ENCODE data around the gene ADAMTS12. TPM values are rescaled to one million over a fixed set of nuclear protein-coding genes. Genes with fewer than 3 reads are reported as not detected.

The ADAMTS12 gene
- total and polyA plus RNA-seq, 5 donors from 2014 or later = not detected

DNA sequence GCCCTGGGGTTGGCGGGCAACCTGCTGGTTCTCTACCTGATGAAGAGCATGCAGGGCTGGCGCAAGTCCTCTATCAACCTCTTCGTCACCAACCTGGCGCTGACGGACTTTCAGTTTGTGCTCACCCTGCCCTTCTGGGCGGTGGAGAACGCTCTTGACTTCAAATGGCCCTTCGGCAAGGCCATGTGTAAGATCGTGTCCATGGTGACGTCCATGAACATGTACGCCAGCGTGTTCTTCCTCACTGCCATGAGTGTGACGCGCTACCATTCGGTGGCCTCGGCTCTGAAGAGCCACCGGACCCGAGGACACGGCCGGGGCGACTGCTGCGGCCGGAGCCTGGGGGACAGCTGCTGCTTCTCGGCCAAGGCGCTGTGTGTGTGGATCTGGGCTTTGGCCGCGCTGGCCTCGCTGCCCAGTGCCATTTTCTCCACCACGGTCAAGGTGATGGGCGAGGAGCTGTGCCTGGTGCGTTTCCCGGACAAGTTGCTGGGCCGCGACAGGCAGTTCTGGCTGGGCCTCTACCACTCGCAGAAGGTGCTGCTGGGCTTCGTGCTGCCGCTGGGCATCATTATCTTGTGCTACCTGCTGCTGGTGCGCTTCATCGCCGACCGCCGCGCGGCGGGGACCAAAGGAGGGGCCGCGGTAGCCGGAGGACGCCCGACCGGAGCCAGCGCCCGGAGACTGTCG, 45.4 kb upstream of the ADAMTS12 start:
- Mint-ChIP-seq H3K36me3 (no peaks in the 10 kb centered on the region), H3K4me3 (no peak overlapping the region), H3K27me3 (peaks cover 64% of the 10 kb centered on the region), H3K27ac (no peak overlapping the region), H3K9me3 (peaks cover 0 to 2% (median 0%) of the 10 kb centered on the region in 7 donors), H3K4me1 (peaks cover 0 to 6% (median 0%) of the 10 kb centered on the region in 4 donors)
- Histone ChIP-seq H3K27ac (ENCODE audit: insufficient read depth, low read length, poor library complexity, severe bottlenecking) (no peak overlapping the region), H3K36me3 (ENCODE audit: control insufficient read depth, insufficient read depth, low read length) (no peaks in the 10 kb centered on the region), H3K9me3 (ENCODE audit: control insufficient read depth in 2 of 2, low read length in 2 of 2) (no peaks in the 10 kb centered on the region), H3K4me1 (ENCODE audit: control insufficient read depth, insufficient read depth, low read length, poor library complexity, severe bottlenecking) (no peaks in the 10 kb centered on the region), H3K4me3 (ENCODE audit: low read depth, low read length) (no peak overlapping the region), H3K27me3 (ENCODE audit: control insufficient read depth, insufficient read depth, low read length) (peaks cover 15% of the 10 kb centered on the region)
- ATAC-seq (ENCODE audit: low read depth in 2 of 2) (no peak), DNase-seq (no peak)

DNA sequence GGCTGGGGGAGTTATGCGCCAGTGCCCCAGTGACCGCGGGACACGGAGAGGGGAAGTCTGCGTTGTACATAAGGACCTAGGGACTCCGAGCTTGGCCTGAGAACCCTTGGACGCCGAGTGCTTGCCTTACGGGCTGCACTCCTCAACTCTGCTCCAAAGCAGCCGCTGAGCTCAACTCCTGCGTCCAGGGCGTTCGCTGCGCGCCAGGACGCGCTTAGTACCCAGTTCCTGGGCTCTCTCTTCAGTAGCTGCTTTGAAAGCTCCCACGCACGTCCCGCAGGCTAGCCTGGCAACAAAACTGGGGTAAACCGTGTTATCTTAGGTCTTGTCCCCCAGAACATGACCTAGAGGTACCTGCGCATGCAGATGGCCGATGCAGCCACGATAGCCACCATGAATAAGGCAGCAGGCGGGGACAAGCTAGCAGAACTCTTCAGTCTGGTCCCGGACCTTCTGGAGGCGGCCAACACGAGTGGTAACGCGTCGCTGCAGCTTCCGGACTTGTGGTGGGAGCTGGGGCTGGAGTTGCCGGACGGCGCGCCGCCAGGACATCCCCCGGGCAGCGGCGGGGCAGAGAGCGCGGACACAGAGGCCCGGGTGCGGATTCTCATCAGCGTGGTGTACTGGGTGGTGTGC, 44.7 kb upstream of the ADAMTS12 start, which contains the start of gene RXFP3:
Gene RXFP3, plus strand, starts transcription at position 6 of the 636 bp plus-strand sequence. Its CDS starts 355 bp downstream, at position 361.
- Mint-ChIP-seq H3K36me3 (no peaks in the 10 kb centered on the region), H3K9me3 (peaks cover 0 to 2% (median 0%) of the 10 kb centered on the region in 7 donors), H3K4me1 (peaks cover 0 to 6% (median 0%) of the 10 kb centered on the region in 4 donors), H3K4me3 (no peak within 1 kb of the TSS), H3K27ac (no peak within 1 kb of the TSS), H3K27me3 (peaks cover 59% of the 10 kb centered on the region)
- ATAC-seq (ENCODE audit: low read depth in 2 of 2) = no peak
- Histone ChIP-seq H3K9me3 (ENCODE audit: control insufficient read depth in 2 of 2, low read length in 2 of 2) (no peaks in the 10 kb centered on the region), H3K36me3 (ENCODE audit: control insufficient read depth, insufficient read depth, low read length) (no peaks in the 10 kb centered on the region), H3K4me1 (ENCODE audit: control insufficient read depth, insufficient read depth, low read length, poor library complexity, severe bottlenecking) (no peaks in the 10 kb centered on the region), H3K27me3 (ENCODE audit: control insufficient read depth, insufficient read depth, low read length) (peaks cover 15% of the 10 kb centered on the region), H3K27ac (ENCODE audit: insufficient read depth, low read length, poor library complexity, severe bottlenecking) (no peak within 1 kb of the TSS), H3K4me3 (ENCODE audit: low read depth, low read length) (no peak within 1 kb of the TSS)
- no peak for DNase-seq

DNA sequence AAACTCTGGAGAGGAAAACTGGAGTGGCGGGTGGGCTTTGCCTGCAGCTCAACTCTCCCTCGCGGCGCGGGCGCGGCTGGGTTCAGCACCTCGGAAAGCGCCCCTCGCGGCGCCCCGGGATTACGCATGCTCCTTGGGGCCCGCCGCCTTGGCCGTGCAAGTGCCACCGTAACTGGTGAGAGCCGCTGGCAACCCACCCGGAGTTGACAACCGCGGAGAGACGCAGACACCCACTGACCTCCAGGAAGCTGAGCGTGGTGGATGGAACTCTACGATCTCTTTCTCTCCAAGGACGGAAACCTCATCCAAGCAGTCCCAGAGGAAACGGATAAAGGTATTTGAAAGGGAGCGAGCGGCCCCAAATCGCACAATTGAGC, 44.2 kb upstream of the ADAMTS12 start:
- no peak for ATAC-seq (ENCODE audit: low read depth in 2 of 2)
- no peak overlapping the region for H3K4me3 ChIP-seq (ENCODE audit: low read depth, low read length)
- H3K4me1 Mint-ChIP-seq = peaks cover 0 to 6% (median 0%) of the 10 kb centered on the region in 4 donors
- peak in 2 of 3 donors; percentile 14 to 49 for DNase-seq
- H3K4me3 Mint-ChIP-seq = no peak overlapping the region
- no peak overlapping the region for H3K27ac Mint-ChIP-seq
- no peak overlapping the region for H3K27ac ChIP-seq (ENCODE audit: insufficient read depth, low read length, poor library complexity, severe bottlenecking)
- peaks cover 15% of the 10 kb centered on the region for H3K27me3 ChIP-seq (ENCODE audit: control insufficient read depth, insufficient read depth, low read length)
- no peaks in the 10 kb centered on the region for H3K36me3 Mint-ChIP-seq
- peaks cover 54% of the 10 kb centered on the region for H3K27me3 Mint-ChIP-seq
- H3K9me3 ChIP-seq (ENCODE audit: control insufficient read depth in 2 of 2, low read length in 2 of 2) = no peaks in the 10 kb centered on the region
- peaks cover 0 to 2% (median 0%) of the 10 kb centered on the region in 7 donors for H3K9me3 Mint-ChIP-seq
- no peaks in the 10 kb centered on the region for H3K36me3 ChIP-seq (ENCODE audit: control insufficient read depth, insufficient read depth, low read length)
- no peaks in the 10 kb centered on the region for H3K4me1 ChIP-seq (ENCODE audit: control insufficient read depth, insufficient read depth, low read length, poor library complexity, severe bottlenecking)

DNA sequence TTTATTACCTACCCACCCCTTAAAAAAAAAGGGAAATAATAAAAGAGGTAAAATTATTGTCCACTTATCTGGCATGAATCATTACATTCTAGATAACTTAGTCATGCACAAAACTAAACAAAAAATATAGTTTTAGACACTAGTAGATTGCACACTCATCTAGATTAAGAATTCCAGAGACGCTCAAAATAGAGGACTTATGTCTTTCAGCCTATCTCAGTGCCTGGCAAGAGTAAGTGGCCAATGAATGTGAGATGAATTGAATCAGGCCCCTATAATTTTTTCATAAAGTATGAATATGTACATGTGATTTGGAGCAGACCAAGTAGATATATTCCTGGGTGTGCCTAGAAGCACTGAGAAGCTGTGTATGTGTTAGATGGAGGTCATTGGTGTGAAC, 42.4 kb upstream of the ADAMTS12 start:
- Mint-ChIP-seq H3K36me3 (no peaks in the 10 kb centered on the region), H3K27ac (no peak overlapping the region), H3K9me3 (peaks cover 0 to under 1% (median 0%) of the 10 kb centered on the region in 7 donors), H3K4me3 (no peak overlapping the region), H3K27me3 (peaks cover 42% of the 10 kb centered on the region), H3K4me1 (no peaks in the 10 kb centered on the region)
- DNase-seq = no peak
- ATAC-seq (ENCODE audit: low read depth in 2 of 2) = no peak
- H3K4me1 ChIP-seq (ENCODE audit: control insufficient read depth, insufficient read depth, low read length, poor library complexity, severe bottlenecking) = no peaks in the 10 kb centered on the region
- no peak overlapping the region for H3K27ac ChIP-seq (ENCODE audit: insufficient read depth, low read length, poor library complexity, severe bottlenecking)
- no peak overlapping the region for H3K4me3 ChIP-seq (ENCODE audit: low read depth, low read length)
- H3K9me3 ChIP-seq (ENCODE audit: control insufficient read depth in 2 of 2, low read length in 2 of 2) = no peaks in the 10 kb centered on the region
- no peaks in the 10 kb centered on the region for H3K36me3 ChIP-seq (ENCODE audit: control insufficient read depth, insufficient read depth, low read length)
- H3K27me3 ChIP-seq (ENCODE audit: control insufficient read depth, insufficient read depth, low read length) = peaks cover 5% of the 10 kb centered on the region

DNA sequence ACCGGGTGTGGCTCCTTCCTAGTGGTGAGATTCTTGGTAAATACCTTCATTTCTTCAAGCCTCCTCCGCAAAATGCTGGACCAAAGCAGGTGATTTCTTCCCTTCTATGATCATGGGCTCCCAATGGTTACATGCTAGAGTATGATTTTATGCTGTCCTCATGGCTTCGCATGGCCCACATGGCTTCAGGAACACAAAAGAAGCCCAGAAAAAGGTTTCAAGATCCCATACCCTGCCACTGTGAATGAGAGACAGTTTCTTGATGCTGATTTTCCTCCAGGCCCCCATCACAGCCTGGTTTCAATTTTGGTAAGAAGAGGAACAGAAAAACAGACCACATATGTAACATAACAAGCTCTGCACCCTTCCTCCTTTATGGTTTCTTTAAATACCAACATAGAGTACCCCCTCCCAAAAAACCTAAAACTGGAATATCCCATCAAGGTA, 42.0 kb upstream of the ADAMTS12 start:
- no peak overlapping the region for H3K27ac Mint-ChIP-seq
- H3K4me1 Mint-ChIP-seq = no peaks in the 10 kb centered on the region
- DNase-seq = no peak
- Histone ChIP-seq H3K27ac (ENCODE audit: insufficient read depth, low read length, poor library complexity, severe bottlenecking) (no peak overlapping the region), H3K36me3 (ENCODE audit: control insufficient read depth, insufficient read depth, low read length) (no peaks in the 10 kb centered on the region), H3K9me3 (ENCODE audit: control insufficient read depth in 2 of 2, low read length in 2 of 2) (no peaks in the 10 kb centered on the region), H3K4me3 (ENCODE audit: low read depth, low read length) (no peak overlapping the region), H3K27me3 (ENCODE audit: control insufficient read depth, insufficient read depth, low read length) (peaks cover 5% of the 10 kb centered on the region), H3K4me1 (ENCODE audit: control insufficient read depth, insufficient read depth, low read length, poor library complexity, severe bottlenecking) (no peaks in the 10 kb centered on the region)
- H3K36me3 Mint-ChIP-seq = no peaks in the 10 kb centered on the region
- no peak for ATAC-seq (ENCODE audit: low read depth in 2 of 2)
- H3K27me3 Mint-ChIP-seq = peaks cover 40% of the 10 kb centered on the region
- H3K4me3 Mint-ChIP-seq = no peak overlapping the region
- H3K9me3 Mint-ChIP-seq = no peaks in the 10 kb centered on the region

DNA sequence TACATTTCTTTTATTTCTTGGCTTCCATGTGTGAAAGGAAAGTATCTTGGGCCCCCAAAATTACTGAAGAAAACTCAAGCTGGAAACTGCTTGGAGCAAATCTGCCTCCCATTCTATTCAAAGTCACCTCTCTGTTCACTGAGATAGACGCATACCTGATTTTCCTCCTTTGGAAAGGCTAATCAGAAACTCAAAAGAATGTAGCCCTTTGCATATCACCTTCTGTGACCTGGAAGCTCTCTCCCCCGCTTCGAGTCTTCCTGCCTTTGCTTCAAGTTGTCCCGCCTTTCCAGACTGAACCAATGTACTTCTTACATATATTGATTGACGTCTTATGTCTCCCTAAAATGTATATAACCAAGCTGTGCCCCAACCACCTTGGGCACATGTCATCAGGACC, 39.3 kb upstream of the ADAMTS12 start:
- Histone ChIP-seq H3K4me3 (ENCODE audit: low read depth, low read length) (no peak overlapping the region), H3K27ac (ENCODE audit: insufficient read depth, low read length, poor library complexity, severe bottlenecking) (no peak overlapping the region), H3K36me3 (ENCODE audit: control insufficient read depth, insufficient read depth, low read length) (no peaks in the 10 kb centered on the region), H3K4me1 (ENCODE audit: control insufficient read depth, insufficient read depth, low read length, poor library complexity, severe bottlenecking) (no peaks in the 10 kb centered on the region), H3K9me3 (ENCODE audit: control insufficient read depth in 2 of 2, low read length in 2 of 2) (no peaks in the 10 kb centered on the region), H3K27me3 (ENCODE audit: control insufficient read depth, insufficient read depth, low read length) (peaks cover 5% of the 10 kb centered on the region)
- ATAC-seq (ENCODE audit: low read depth in 2 of 2) (no peak), DNase-seq (no peak)
- H3K4me1 Mint-ChIP-seq = no peaks in the 10 kb centered on the region
- H3K36me3 Mint-ChIP-seq = no peaks in the 10 kb centered on the region
- no peak overlapping the region for H3K27ac Mint-ChIP-seq
- no peaks in the 10 kb centered on the region for H3K9me3 Mint-ChIP-seq
- peaks cover 29% of the 10 kb centered on the region for H3K27me3 Mint-ChIP-seq
- H3K4me3 Mint-ChIP-seq = no peak overlapping the region

DNA sequence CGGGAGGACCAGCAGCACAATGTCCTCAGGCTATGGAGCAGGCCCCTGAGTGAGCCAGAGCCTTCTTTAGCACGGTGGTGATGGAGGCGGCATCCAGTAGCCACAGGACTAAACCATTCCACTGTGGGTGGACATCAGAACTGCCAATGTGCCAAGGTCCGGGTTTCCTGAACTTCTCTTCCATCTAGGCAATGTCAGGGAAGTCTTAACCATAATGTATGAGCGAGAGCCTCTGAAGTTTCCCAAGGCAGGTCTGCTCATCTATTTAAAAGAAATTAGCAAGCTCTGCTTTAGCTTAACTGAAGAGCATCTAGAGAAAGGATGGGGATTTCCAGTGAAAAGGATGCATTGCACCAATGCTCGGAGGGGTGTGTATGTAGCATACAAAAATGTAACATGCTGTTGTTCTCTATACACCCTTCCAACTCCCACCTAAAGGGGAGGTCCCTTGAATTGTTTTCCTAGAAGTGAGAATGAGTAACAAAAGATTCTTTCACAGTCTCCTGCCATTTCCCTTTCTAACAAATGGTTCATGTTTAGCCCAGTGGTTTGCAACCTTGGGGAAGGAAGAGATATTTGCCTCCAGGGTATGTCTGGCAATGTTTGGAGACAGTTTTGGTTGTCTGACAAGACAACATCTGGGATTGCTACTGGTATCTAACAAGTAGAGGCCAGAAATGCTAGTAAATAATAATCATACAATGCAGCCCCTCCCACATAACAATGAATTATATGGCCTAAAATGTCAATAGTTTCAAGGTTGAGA, 38.3 kb upstream of the ADAMTS12 start:
- Histone ChIP-seq H3K27ac (ENCODE audit: insufficient read depth, low read length, poor library complexity, severe bottlenecking) (no peak overlapping the region), H3K36me3 (ENCODE audit: control insufficient read depth, insufficient read depth, low read length) (no peaks in the 10 kb centered on the region), H3K4me1 (ENCODE audit: control insufficient read depth, insufficient read depth, low read length, poor library complexity, severe bottlenecking) (no peaks in the 10 kb centered on the region), H3K4me3 (ENCODE audit: low read depth, low read length) (no peak overlapping the region), H3K27me3 (ENCODE audit: control insufficient read depth, insufficient read depth, low read length) (peaks cover under 1% of the 10 kb centered on the region), H3K9me3 (ENCODE audit: control insufficient read depth in 2 of 2, low read length in 2 of 2) (no peaks in the 10 kb centered on the region)
- Mint-ChIP-seq H3K9me3 (no peaks in the 10 kb centered on the region), H3K27ac (no peak overlapping the region), H3K4me3 (no peak overlapping the region), H3K36me3 (no peaks in the 10 kb centered on the region), H3K4me1 (no peaks in the 10 kb centered on the region), H3K27me3 (peaks cover 20% of the 10 kb centered on the region)
- no peak for DNase-seq
- ATAC-seq (ENCODE audit: low read depth in 2 of 2) = no peak

Measured in CD4-positive, CD25-positive, alpha-beta regulatory T cell (primary cell).